PC-9 (cell line): Measurements from ENCODE around the gene TMEM167A. TPM values are rescaled to one million over a fixed set of nuclear protein-coding genes. Genes with fewer than 3 reads are reported as not detected.

Experiments used
- BruUV-seq: library from RNA; stranded (reverse); fragments of 400-500 nt; replicated peaks from 2 replicates; lab custom pipeline; 2021; lab: Mats Ljungman, UMichigan
- CTCF ChIA-PET: fragments of 300-600 bp; sonication (Branson Sonifier 250); formaldehyde crosslinking; loops from one replicate; lab custom pipeline; 2022; ENCODE audit warnings: antibody characterized with exemption; lab: Charles Lee
- POLR2A ChIA-PET: fragments of 300-600 bp; sonication (Branson Sonifier 250); formaldehyde crosslinking; loops from one replicate; lab custom pipeline; 2022; ENCODE audit warnings: antibody characterized with exemption; ENCODE audit not compliant: unreplicated experiment; lab: Charles Lee
- DNase-seq, 2 experiments: peaks; one replicate each; pipeline versions ENCODE4 v3.0.0 to v3.0.0-alpha.2; 2015 to 2022; ENCODE audit warnings: mixed read lengths in 1 of 2
- H2AFZ ChIP-seq: fragments of 200-600 bp; sonication (generic); 2 replicates; pipeline ENCODE4 v1.8.1; 2017; ENCODE audit warnings: antibody characterized with exemption
- H3F3A ChIP-seq: fragments of 200-600 bp; sonication (generic); 2 replicates; pipeline ENCODE4 v1.8.1; 2017; ENCODE audit warnings: antibody characterized with exemption, mild to moderate bottlenecking, low read depth; ENCODE audit not compliant: insufficient read depth
- H3K27ac ChIP-seq: fragments of 200-600 bp; sonication (generic); 2 replicates; pipeline ENCODE4 v1.6.1; 2016; ENCODE audit warnings: mixed run types
- H3K27me3 ChIP-seq: fragments of 200-600 bp; sonication (generic); 2 replicates; pipeline ENCODE4 v1.6.1; 2016; ENCODE audit warnings: low read depth, mixed run types; ENCODE audit not compliant: insufficient read depth
- H3K36me3 ChIP-seq: fragments of 200-600 bp; sonication (generic); 2 replicates; pipeline ENCODE4 v1.6.1; 2016; ENCODE audit warnings: low read depth, mixed run types
- H3K4me1 ChIP-seq: fragments of 200-600 bp; sonication (generic); replicated peaks from 2 replicates; pipeline ENCODE4 v1.6.1; 2016; ENCODE audit warnings: mixed run types; ENCODE audit not compliant: insufficient read depth
- H3K4me2 ChIP-seq: fragments of 200-600 bp; sonication (generic); 2 replicates; pipeline ENCODE4 v1.6.1; 2017; ENCODE audit warnings: mixed run types
- H3K4me3 ChIP-seq: fragments of 200-600 bp; sonication (generic); 2 replicates; pipeline ENCODE4 v1.6.1; 2016; ENCODE audit warnings: mixed run types
- H3K79me2 ChIP-seq: fragments of 200-600 bp; sonication (generic); 2 replicates; pipeline ENCODE4 v1.6.1; 2017; ENCODE audit warnings: low read depth, mixed run types
- H3K9me2 ChIP-seq: fragments of 200-600 bp; sonication (generic); 2 replicates; pipeline ENCODE4 v1.8.1; 2017; ENCODE audit warnings: mild to moderate bottlenecking; ENCODE audit not compliant: insufficient read depth
- H3K9me3 ChIP-seq: fragments of 200-600 bp; sonication (generic); 2 replicates; pipeline ENCODE4 v1.8.1; 2016; ENCODE audit warnings: low read depth; ENCODE audit not compliant: insufficient read depth
- H4K20me1 ChIP-seq: fragments of 200-600 bp; sonication (generic); 2 replicates; pipeline ENCODE4 v1.8.1; 2017; ENCODE audit not compliant: insufficient read depth
- CTCF ChIP-seq: fragments of 200-600 bp; sonication (generic); conservative IDR thresholded peaks from 2 replicates; pipeline ENCODE4 v1.6.1; 2017; ENCODE audit warnings: mixed run types, antibody characterized with exemption, mild to moderate bottlenecking, moderate library complexity
- EZH2 ChIP-seq: fragments of 200-600 bp; sonication (generic); IDR thresholded peaks from 2 replicates; pipeline ENCODE4 v1.8.0; 2017; ENCODE audit warnings: antibody characterized with exemption, low read depth
- intact Hi-C: fragments of 100-400 bp; cut with micrococcal nuclease; formaldehyde crosslinking; loops from one replicate; pipeline ENCODE4 v1.10.0; 2022; ENCODE audit not compliant: unreplicated experiment
- total RNA-seq: library from RNA; stranded (reverse); gene quantifications from 2 replicates; pipeline ENCODE4 v1.2.3, GENCODE V29; 2021

TMEM167A gene
- total RNA-seq, 1 experiment from 2014 or later = 82.7 TPM

GRCh38 chr5:83015676-83016075 is 61.5 kb downstream of the TMEM167A start:
- no peak overlapping the region for H3K27ac ChIP-seq
- TF ChIP-seq CTCF (no peak), EZH2 (no peak)
- H3F3A ChIP-seq = no peaks in the 10 kb centered on the region
- H3K9me3 ChIP-seq = no peaks in the 10 kb centered on the region
- H3K36me3 ChIP-seq = no peaks in the 10 kb centered on the region
- no peak overlapping the region for H3K4me3 ChIP-seq
- ChIA-PET CTCF (no interaction called here), POLR2A (no interaction called here)
- H3K4me2 ChIP-seq = no peak overlapping the region
- H3K4me1 ChIP-seq = no peaks in the 10 kb centered on the region
- no peaks in the 10 kb centered on the region for H3K9me2 ChIP-seq
- no peak for DNase-seq
- no TSS peak for BruUV-seq
- H2AFZ ChIP-seq = no peak overlapping the region
- H4K20me1 ChIP-seq = no peaks in the 10 kb centered on the region
- no peaks in the 10 kb centered on the region for H3K27me3 ChIP-seq
- intact Hi-C loops = no loop called here
- H3K79me2 ChIP-seq = no peaks in the 10 kb centered on the region

DNA sequence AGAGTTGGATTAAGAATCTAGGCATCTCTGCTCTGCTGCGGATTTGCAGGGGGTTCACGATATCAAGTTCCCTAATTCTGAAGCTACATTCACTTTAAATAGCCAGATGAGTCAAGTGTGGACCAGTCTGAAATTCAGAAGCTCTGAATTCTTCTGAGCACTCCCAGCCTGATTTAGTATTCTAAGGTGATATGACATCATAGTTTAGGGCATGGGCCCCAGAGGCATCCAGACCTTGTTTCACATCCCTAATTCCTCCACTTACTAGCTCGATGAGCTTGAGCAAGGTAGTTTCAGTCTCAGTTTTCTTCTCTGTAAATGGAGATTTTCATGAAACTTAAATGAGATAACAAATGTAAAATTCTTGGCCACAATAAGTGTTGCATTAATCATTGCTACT is 65.2 kb downstream of the TMEM167A start:
- Histone ChIP-seq H4K20me1 (no peaks in the 10 kb centered on the region), H3K4me3 (no peak overlapping the region), H3K4me1 (no peaks in the 10 kb centered on the region), H3F3A (no peaks in the 10 kb centered on the region), H2AFZ (no peak overlapping the region), H3K27ac (no peak overlapping the region), H3K4me2 (no peak overlapping the region), H3K36me3 (no peaks in the 10 kb centered on the region), H3K27me3 (no peaks in the 10 kb centered on the region), H3K9me3 (no peaks in the 10 kb centered on the region), H3K9me2 (no peaks in the 10 kb centered on the region), H3K79me2 (no peaks in the 10 kb centered on the region)
- TF ChIP-seq CTCF (no peak), EZH2 (no peak)
- POLR2A ChIA-PET = no interaction called here
- CTCF ChIA-PET = no interaction called here
- DNase-seq = no peak
- intact Hi-C loops = no loop called here
- no TSS peak for BruUV-seq

- H3K27ac ChIP-seq = no peak overlapping the region
- no peak overlapping the region for H3K4me2 ChIP-seq
- H3K9me2 ChIP-seq = no peaks in the 10 kb centered on the region
- H3K4me1 ChIP-seq = no peaks in the 10 kb centered on the region
- no peak overlapping the region for H3K4me3 ChIP-seq
- no peaks in the 10 kb centered on the region for H4K20me1 ChIP-seq
- POLR2A ChIA-PET = no interaction called here
- no peaks in the 10 kb centered on the region for H3F3A ChIP-seq
- intact Hi-C loops = no loop called here
- no peak overlapping the region for H2AFZ ChIP-seq
- BruUV-seq = no TSS peak
- no peaks in the 10 kb centered on the region for H3K79me2 ChIP-seq
- no peaks in the 10 kb centered on the region for H3K9me3 ChIP-seq
- CTCF ChIA-PET = no interaction called here
- no peak for TF ChIP-seq CTCF
- no peak for TF ChIP-seq EZH2
- no peaks in the 10 kb centered on the region for H3K27me3 ChIP-seq
- DNase-seq = no peak
- H3K36me3 ChIP-seq = no peaks in the 10 kb centered on the region
These were observed 67.8 kb downstream of the TMEM167A start for GRCh38 chr5:83009408-83009807.
